Measurements from ENCODE around the gene ZRANB1.

GRCh38 chr10:124966008-124966407, 24.1 kb downstream of the ZRANB1 start:
- TF ChIP-seq, protein P1, sequence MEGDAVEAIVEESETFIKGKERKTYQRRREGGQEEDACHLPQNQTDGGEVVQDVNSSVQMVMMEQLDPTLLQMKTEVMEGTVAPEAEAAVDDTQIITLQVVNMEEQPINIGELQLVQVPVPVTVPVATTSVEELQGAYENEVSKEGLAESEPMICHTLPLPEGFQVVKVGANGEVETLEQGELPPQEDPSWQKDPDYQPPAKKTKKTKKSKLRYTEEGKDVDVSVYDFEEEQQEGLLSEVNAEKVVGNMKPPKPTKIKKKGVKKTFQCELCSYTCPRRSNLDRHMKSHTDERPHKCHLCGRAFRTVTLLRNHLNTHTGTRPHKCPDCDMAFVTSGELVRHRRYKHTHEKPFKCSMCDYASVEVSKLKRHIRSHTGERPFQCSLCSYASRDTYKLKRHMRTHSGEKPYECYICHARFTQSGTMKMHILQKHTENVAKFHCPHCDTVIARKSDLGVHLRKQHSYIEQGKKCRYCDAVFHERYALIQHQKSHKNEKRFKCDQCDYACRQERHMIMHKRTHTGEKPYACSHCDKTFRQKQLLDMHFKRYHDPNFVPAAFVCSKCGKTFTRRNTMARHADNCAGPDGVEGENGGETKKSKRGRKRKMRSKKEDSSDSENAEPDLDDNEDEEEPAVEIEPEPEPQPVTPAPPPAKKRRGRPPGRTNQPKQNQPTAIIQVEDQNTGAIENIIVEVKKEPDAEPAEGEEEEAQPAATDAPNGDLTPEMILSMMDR (conservative IDR thresholded peaks at IDR 0.05; ENCODE audit: low read length) = no peak
- TF ChIP-seq EZH2phosphoT487 (IDR thresholded peaks at IDR 0.05; ENCODE audit: borderline replicate concordance, low read depth, low read length) = no peak

Measured in OCI-LY7 (cell line).